Smooth muscle cell (in vitro differentiated cells): ENCODE data around the gene AGAP1. TPM values are rescaled to one million over a fixed set of nuclear protein-coding genes. Genes with fewer than 3 reads are reported as not detected.

Experiments
- DNase-seq: peaks from one replicate; lab custom pipeline; 2025; ENCODE audit not compliant: unreplicated experiment; lab: John Stamatoyannopoulos, UW
- H2AFZ ChIP-seq: fragments of 200-600 bp; sonication (generic); 2 replicates; pipeline ENCODE4 v1.6.0; 2016; ENCODE audit warnings: antibody characterized with exemption, low read depth, mild to moderate bottlenecking
- H3F3A ChIP-seq: fragments of 200-600 bp; sonication (generic); 2 replicates; pipeline ENCODE4 v1.6.0; 2017; ENCODE audit warnings: antibody characterized with exemption, low read depth
- H3K27ac ChIP-seq: fragments of 200-600 bp; sonication (generic); 2 replicates; pipeline ENCODE4 v1.5.1; 2016; ENCODE audit warnings: low read depth, mild to moderate bottlenecking
- H3K27me3 ChIP-seq: fragments of 200-600 bp; sonication (generic); 2 replicates; pipeline ENCODE4 v1.6.1; 2016; ENCODE audit warnings: low read depth, mild to moderate bottlenecking
- H3K36me3 ChIP-seq: fragments of 200-600 bp; sonication (generic); 2 replicates; pipeline ENCODE4 v1.5.1; 2016; ENCODE audit warnings: low read depth
- H3K4me1 ChIP-seq: fragments of 200-600 bp; sonication (generic); 2 replicates; pipeline ENCODE4 v1.5.1; 2016; ENCODE audit warnings: low read depth
- H3K4me2 ChIP-seq: fragments of 200-600 bp; sonication (generic); 2 replicates; pipeline ENCODE4 v1.6.0; 2016; ENCODE audit warnings: mild to moderate bottlenecking
- H3K4me3 ChIP-seq: fragments of 200-600 bp; sonication (generic); 2 replicates; pipeline ENCODE4 v1.5.1; 2016; ENCODE audit warnings: mild to moderate bottlenecking
- H3K79me2 ChIP-seq: fragments of 200-600 bp; sonication (generic); 2 replicates; pipeline ENCODE4 v1.6.0; 2016; ENCODE audit warnings: low read depth, mild to moderate bottlenecking
- H3K9ac ChIP-seq: fragments of 200-600 bp; sonication (generic); 2 replicates; pipeline ENCODE4 v1.6.0; 2016; ENCODE audit warnings: low read depth
- H3K9me3 ChIP-seq: fragments of 200-600 bp; sonication (generic); replicated peaks from 2 replicates; pipeline ENCODE4 v1.5.1; 2016; ENCODE audit warnings: low read depth
- H4K20me1 ChIP-seq: fragments of 200-600 bp; sonication (generic); 2 replicates; pipeline ENCODE4 v1.6.0; 2016; ENCODE audit warnings: low read depth
- WGBS: methylation state at CpG from one replicate; pipeline ENCODE4 v1.1.7; 2016; ENCODE audit warnings: low lambda C conversion rate; 5-methylcytosine and 5-hydroxymethylcytosine counted together
- polyA plus RNA-seq: library from polyadenylated mRNA; unstranded; fragments of >200 nt; fragmentation: Nextera tagmentation; extraction: Ambion mirVana; gene quantifications from 2 replicates; pipeline ENCODE4 v1.2.1, GENCODE V29; 2016
- total RNA-seq: library from RNA; depleted of rRNA; stranded (reverse); fragments of >200 nt; gene quantifications from 2 replicates; pipeline ENCODE4 v1.2.3, GENCODE V29; 2014
- TF ChIP-seq, protein P1 (sequence below): fragments of 200-600 bp; sonication (generic); IDR thresholded peaks from 2 replicates; pipeline ENCODE4 v1.5.1; 2017; ENCODE audit warnings: borderline replicate concordance, mild to moderate bottlenecking, antibody characterized with exemption; ENCODE audit not compliant: insufficient read depth, poor library complexity, severe bottlenecking

AGAP1 gene
- total and polyA plus RNA-seq, 2 experiments from 2014 or later = 3.9 to 9.8 TPM

DNA sequence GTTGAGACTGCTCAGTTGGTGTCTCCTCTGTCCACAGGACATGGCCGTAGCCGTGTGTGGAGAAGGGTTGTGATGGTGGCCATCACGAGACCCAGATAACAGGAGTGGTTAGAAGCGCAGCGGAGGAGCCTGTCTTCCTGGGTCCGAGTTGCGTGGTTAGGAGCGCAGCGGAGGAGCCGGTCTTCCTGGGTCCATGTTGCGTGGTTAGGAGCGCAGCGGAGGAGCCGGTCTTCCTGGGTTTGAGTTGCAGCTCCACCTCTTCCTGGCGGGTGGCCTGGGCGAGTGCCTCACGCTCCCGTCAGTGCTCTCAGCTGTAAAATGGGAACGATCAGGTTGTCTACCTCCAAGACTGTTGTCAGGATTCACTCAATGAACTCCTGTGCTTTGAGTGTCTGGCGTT, 498.2 kb downstream of the AGAP1 start:
- DNase-seq = no peak
- 97% methylated on average over 20 of the region's 20 CpGs for WGBS
- H3K27ac ChIP-seq = no peak overlapping the region
- H2AFZ ChIP-seq = no peak overlapping the region
- H3K27me3 ChIP-seq = no peaks in the 10 kb centered on the region
- no peaks in the 10 kb centered on the region for H3F3A ChIP-seq
- TF ChIP-seq, protein P1, sequence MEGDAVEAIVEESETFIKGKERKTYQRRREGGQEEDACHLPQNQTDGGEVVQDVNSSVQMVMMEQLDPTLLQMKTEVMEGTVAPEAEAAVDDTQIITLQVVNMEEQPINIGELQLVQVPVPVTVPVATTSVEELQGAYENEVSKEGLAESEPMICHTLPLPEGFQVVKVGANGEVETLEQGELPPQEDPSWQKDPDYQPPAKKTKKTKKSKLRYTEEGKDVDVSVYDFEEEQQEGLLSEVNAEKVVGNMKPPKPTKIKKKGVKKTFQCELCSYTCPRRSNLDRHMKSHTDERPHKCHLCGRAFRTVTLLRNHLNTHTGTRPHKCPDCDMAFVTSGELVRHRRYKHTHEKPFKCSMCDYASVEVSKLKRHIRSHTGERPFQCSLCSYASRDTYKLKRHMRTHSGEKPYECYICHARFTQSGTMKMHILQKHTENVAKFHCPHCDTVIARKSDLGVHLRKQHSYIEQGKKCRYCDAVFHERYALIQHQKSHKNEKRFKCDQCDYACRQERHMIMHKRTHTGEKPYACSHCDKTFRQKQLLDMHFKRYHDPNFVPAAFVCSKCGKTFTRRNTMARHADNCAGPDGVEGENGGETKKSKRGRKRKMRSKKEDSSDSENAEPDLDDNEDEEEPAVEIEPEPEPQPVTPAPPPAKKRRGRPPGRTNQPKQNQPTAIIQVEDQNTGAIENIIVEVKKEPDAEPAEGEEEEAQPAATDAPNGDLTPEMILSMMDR = no peak
- H3K9me3 ChIP-seq = no peaks in the 10 kb centered on the region
- no peak overlapping the region for H3K4me2 ChIP-seq
- H3K4me3 ChIP-seq = no peak overlapping the region
- no peaks in the 10 kb centered on the region for H3K79me2 ChIP-seq
- H3K4me1 ChIP-seq = no peaks in the 10 kb centered on the region
- no peak overlapping the region for H3K9ac ChIP-seq
- no peaks in the 10 kb centered on the region for H4K20me1 ChIP-seq
- H3K36me3 ChIP-seq = no peaks in the 10 kb centered on the region

- Histone ChIP-seq H3K4me1 (no peaks in the 10 kb centered on the region), H3K4me2 (no peak overlapping the region), H3K79me2 (no peaks in the 10 kb centered on the region), H3K27me3 (no peaks in the 10 kb centered on the region), H3K9me3 (no peaks in the 10 kb centered on the region), H3K4me3 (no peak overlapping the region), H3K36me3 (no peaks in the 10 kb centered on the region), H3F3A (no peaks in the 10 kb centered on the region), H3K9ac (no peak overlapping the region), H4K20me1 (no peaks in the 10 kb centered on the region), H3K27ac (no peak overlapping the region), H2AFZ (no peak overlapping the region)
- 93% methylated on average over 5 of the region's 5 CpGs for WGBS
- DNase-seq = no peak
- TF ChIP-seq, protein P1 = no peak
These were observed 502.6 kb downstream of the AGAP1 start for GRCh38 chr2:235996419-235996818.

DNA sequence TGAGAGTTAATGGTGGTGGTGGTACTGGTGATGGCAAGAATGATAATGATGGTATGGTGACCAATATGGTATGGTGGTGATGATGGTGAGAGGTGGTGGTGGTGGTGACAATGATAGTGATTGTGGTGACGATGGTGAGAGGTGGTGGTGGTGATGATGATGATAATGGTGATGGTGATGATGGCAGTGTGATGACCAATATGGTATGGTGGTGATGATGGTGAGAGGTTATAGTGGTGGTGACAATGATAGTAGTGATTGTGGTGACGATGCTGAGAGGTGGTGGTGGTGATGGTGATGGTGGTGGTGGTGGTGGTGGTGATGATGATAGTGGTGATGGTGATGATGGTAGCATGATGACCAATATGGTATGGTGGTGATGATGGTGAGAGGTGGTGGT, 505.2 kb downstream of the AGAP1 start:
- Histone ChIP-seq H3K4me3 (no peak overlapping the region), H3K36me3 (no peaks in the 10 kb centered on the region), H4K20me1 (no peaks in the 10 kb centered on the region), H3K79me2 (no peaks in the 10 kb centered on the region), H3K27me3 (no peaks in the 10 kb centered on the region), H3K9me3 (no peaks in the 10 kb centered on the region), H3F3A (no peaks in the 10 kb centered on the region), H3K4me2 (no peak overlapping the region), H3K4me1 (no peaks in the 10 kb centered on the region), H3K27ac (no peak overlapping the region), H3K9ac (no peak overlapping the region), H2AFZ (no peak overlapping the region)
- no peak for DNase-seq
- TF ChIP-seq, protein P1 = no peak
- WGBS = 100% methylated on average over 2 of the region's 2 CpGs

GRCh38 chr2:236001166-236001828, 507.5 kb downstream of the AGAP1 start:
- Histone ChIP-seq H3K4me1 (no peaks in the 10 kb centered on the region), H3K4me3 (no peak overlapping the region), H3K9me3 (no peaks in the 10 kb centered on the region), H2AFZ (no peak overlapping the region), H3K9ac (no peak overlapping the region), H3K27ac (no peak overlapping the region), H3K36me3 (no peaks in the 10 kb centered on the region), H3K4me2 (no peak overlapping the region), H3K79me2 (no peaks in the 10 kb centered on the region), H4K20me1 (no peaks in the 10 kb centered on the region), H3F3A (no peaks in the 10 kb centered on the region), H3K27me3 (no peaks in the 10 kb centered on the region)
- 94% methylated on average over 20 of the region's 20 CpGs for WGBS
- DNase-seq = no peak
- TF ChIP-seq, protein P1 = no peak
